IMR-90 (cell line): ENCODE results near the gene LGALS14.

Experiments
- BHLHE40 ChIP-seq: fragments of 150-350 bp; IDR thresholded peaks from 2 replicates; pipeline ENCODE4 v1.6.1; 2016; ENCODE audit warnings: mild to moderate bottlenecking, low read depth, low read length
- CEBPB ChIP-seq: IDR thresholded peaks from 2 replicates; pipeline ENCODE4 v1.6.1; 2012; ENCODE audit warnings: low read depth, low read length, improper control_type of control experiment
- FOS ChIP-seq: fragments of 150-350 bp; IDR thresholded peaks from 2 replicates; pipeline ENCODE4 v1.6.1; 2016; ENCODE audit warnings: low read depth, low read length
- MAFK ChIP-seq: IDR thresholded peaks from 2 replicates; pipeline ENCODE4 v1.6.1; 2012; ENCODE audit warnings: low read depth, low read length, improper control_type of control experiment
- MAZ ChIP-seq: IDR thresholded peaks from 2 replicates; pipeline ENCODE4 v1.6.1; 2012; ENCODE audit warnings: low read depth, mild to moderate bottlenecking, low read length, improper control_type of control experiment, moderate library complexity, borderline replicate concordance
- MXI1 ChIP-seq: IDR thresholded peaks from 2 replicates; pipeline ENCODE4 v1.6.1; 2012; ENCODE audit warnings: low read depth, mild to moderate bottlenecking, low read length, moderate library complexity, borderline replicate concordance
- POLR2A ChIP-seq: IDR thresholded peaks from 2 replicates; pipeline ENCODE4 v1.6.1; 2012; ENCODE audit warnings: mild to moderate bottlenecking, low read depth, low read length
- RAD21 ChIP-seq: IDR thresholded peaks from 2 replicates; pipeline ENCODE4 v1.6.1; 2012; ENCODE audit warnings: low read length, improper control_type of control experiment
- RFX5 ChIP-seq: IDR thresholded peaks from 2 replicates; pipeline ENCODE4 v1.8.0; 2012; ENCODE audit warnings: low read depth, mild to moderate bottlenecking, low read length, moderate library complexity
- TF ChIP-seq, protein P1 (sequence below): conservative IDR thresholded peaks from 2 replicates; pipeline ENCODE4 v1.5.1; 2012; ENCODE audit warnings: mild to moderate bottlenecking, low read depth, low read length, improper control_type of control experiment
- TF ChIP-seq, protein P2 (sequence below): fragments of 150-350 bp; IDR thresholded peaks from 2 replicates; pipeline ENCODE4 v1.6.1; 2016; ENCODE audit warnings: low read depth, mild to moderate bottlenecking, low read length, moderate library complexity, borderline replicate concordance
- TF ChIP-seq, protein P3 (sequence below): fragments of 150-350 bp; IDR thresholded peaks from 2 replicates; pipeline ENCODE4 v1.6.1; 2017; ENCODE audit warnings: mild to moderate bottlenecking, antibody characterized with exemption, low read length, low read depth

DNA sequence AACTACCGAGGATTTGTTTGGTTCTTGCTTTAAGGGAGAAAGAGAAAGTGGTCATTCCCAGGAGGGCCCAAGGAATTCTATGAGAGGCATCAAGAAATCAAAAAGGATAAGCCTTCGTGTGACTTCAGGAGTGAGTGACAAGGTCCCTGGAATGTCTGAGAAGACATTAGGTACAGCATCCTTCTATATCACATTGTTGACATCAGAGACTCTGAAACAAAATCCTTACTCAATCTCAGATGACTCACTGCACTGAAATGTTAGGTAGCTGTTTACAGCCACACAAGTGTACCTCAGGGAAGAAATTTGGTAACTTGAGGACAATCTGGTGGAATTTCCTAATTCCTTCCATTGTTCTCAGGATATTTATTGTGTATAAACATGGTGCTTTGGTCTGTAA lies 7.9 kb upstream of the LGALS14 start:
- TF ChIP-seq, protein P1, sequence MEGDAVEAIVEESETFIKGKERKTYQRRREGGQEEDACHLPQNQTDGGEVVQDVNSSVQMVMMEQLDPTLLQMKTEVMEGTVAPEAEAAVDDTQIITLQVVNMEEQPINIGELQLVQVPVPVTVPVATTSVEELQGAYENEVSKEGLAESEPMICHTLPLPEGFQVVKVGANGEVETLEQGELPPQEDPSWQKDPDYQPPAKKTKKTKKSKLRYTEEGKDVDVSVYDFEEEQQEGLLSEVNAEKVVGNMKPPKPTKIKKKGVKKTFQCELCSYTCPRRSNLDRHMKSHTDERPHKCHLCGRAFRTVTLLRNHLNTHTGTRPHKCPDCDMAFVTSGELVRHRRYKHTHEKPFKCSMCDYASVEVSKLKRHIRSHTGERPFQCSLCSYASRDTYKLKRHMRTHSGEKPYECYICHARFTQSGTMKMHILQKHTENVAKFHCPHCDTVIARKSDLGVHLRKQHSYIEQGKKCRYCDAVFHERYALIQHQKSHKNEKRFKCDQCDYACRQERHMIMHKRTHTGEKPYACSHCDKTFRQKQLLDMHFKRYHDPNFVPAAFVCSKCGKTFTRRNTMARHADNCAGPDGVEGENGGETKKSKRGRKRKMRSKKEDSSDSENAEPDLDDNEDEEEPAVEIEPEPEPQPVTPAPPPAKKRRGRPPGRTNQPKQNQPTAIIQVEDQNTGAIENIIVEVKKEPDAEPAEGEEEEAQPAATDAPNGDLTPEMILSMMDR: no peak
- TF ChIP-seq, protein P2, sequence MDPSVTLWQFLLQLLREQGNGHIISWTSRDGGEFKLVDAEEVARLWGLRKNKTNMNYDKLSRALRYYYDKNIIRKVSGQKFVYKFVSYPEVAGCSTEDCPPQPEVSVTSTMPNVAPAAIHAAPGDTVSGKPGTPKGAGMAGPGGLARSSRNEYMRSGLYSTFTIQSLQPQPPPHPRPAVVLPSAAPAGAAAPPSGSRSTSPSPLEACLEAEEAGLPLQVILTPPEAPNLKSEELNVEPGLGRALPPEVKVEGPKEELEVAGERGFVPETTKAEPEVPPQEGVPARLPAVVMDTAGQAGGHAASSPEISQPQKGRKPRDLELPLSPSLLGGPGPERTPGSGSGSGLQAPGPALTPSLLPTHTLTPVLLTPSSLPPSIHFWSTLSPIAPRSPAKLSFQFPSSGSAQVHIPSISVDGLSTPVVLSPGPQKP: no peak
- no peak for TF ChIP-seq MAFK
- TF ChIP-seq POLR2A: no peak
- no peak for TF ChIP-seq BHLHE40
- no peak for TF ChIP-seq RAD21
- TF ChIP-seq CEBPB: no peak
- no peak for TF ChIP-seq FOS
- no peak for TF ChIP-seq MAZ
- TF ChIP-seq RFX5: no peak
- no peak for TF ChIP-seq MXI1
- TF ChIP-seq, protein P3, sequence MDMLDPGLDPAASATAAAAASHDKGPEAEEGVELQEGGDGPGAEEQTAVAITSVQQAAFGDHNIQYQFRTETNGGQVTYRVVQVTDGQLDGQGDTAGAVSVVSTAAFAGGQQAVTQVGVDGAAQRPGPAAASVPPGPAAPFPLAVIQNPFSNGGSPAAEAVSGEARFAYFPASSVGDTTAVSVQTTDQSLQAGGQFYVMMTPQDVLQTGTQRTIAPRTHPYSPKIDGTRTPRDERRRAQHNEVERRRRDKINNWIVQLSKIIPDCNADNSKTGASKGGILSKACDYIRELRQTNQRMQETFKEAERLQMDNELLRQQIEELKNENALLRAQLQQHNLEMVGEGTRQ: no peak
